WTC11 (cell line): Measurements from ENCODE around the gene PPM1L. TPM values are rescaled to one million over a fixed set of nuclear protein-coding genes. Genes with fewer than 3 reads are reported as not detected.
A peak's percentile ranks its signal among the peaks of the same experiment; 100 is the strongest.

Experiments
- ATAC-seq: fragments of 200-7000 bp; cut with Tn5 transposase; 2 replicates; pipeline ENCODE4 v1.10.0; 2021; ENCODE audit warnings: mild to moderate bottlenecking, moderate library complexity
- CTCF ChIA-PET: fragments of 300-600 bp; sonication (Branson Sonifier 250); formaldehyde crosslinking; loops from one replicate; lab custom pipeline; 2021; ENCODE audit warnings: antibody characterized with exemption; lab: Charles Lee
- POLR2A ChIA-PET: fragments of 350-600 bp; sonication (Branson Sonifier 250); formaldehyde crosslinking; loops from one replicate; lab custom pipeline; 2021; ENCODE audit warnings: antibody characterized with exemption; lab: Charles Lee
- DNase-seq: peaks from one replicate; pipeline ENCODE4 v3.0.0; 2021; ENCODE audit warnings: low spot score
- H3K27ac Mint-ChIP-seq: 2 replicates; pipeline ENCODE4 v1.8.0; 2021; ENCODE audit warnings: mixed read lengths
- H3K27me3 Mint-ChIP-seq: 2 replicates; pipeline ENCODE4 v1.8.0; 2021; ENCODE audit warnings: low read depth, mild to moderate bottlenecking, moderate library complexity, mixed read lengths
- H3K36me3 Mint-ChIP-seq: 2 replicates; pipeline ENCODE4 v1.8.0; 2021; ENCODE audit warnings: mixed read lengths
- H3K4me1 Mint-ChIP-seq: 2 replicates; pipeline ENCODE4 v1.8.0; 2022; ENCODE audit warnings: mixed read lengths
- H3K4me3 Mint-ChIP-seq: 2 replicates; pipeline ENCODE4 v1.8.0; 2021; ENCODE audit warnings: mild to moderate bottlenecking, moderate library complexity, mixed read lengths
- H3K9me3 Mint-ChIP-seq: 2 replicates; pipeline ENCODE4 v1.8.0; 2021; ENCODE audit warnings: mixed read lengths
- ATF6 ChIP-seq: sonication (generic); formaldehyde crosslinking; IDR thresholded peaks from 2 replicates; pipeline ENCODE4 v1.8.1; 2023; ENCODE audit warnings: mild to moderate bottlenecking, missing genetic modification reagents
- ESRRA ChIP-seq: sonication (generic); formaldehyde crosslinking; IDR thresholded peaks from 2 replicates; pipeline ENCODE4 v1.8.1; 2022; ENCODE audit warnings: mild to moderate bottlenecking, missing genetic modification reagents, borderline replicate concordance
- FOXK1 ChIP-seq: sonication (generic); formaldehyde crosslinking; IDR thresholded peaks from 2 replicates; pipeline ENCODE4 v1.8.0; 2022; ENCODE audit warnings: mild to moderate bottlenecking, moderate library complexity, missing genetic modification reagents
- FOXP4 ChIP-seq: sonication (generic); formaldehyde crosslinking; IDR thresholded peaks from 2 replicates; pipeline ENCODE4 v1.8.0; 2022; ENCODE audit warnings: mild to moderate bottlenecking, missing genetic modification reagents
- JUN ChIP-seq: sonication (generic); formaldehyde crosslinking; IDR thresholded peaks from 2 replicates; pipeline ENCODE4 v1.8.0; 2023; ENCODE audit warnings: mild to moderate bottlenecking, missing genetic modification reagents
- MXD4 ChIP-seq: fragments of 250-450 bp; sonication (Bioruptor Pico); IDR thresholded peaks from 2 replicates; pipeline ENCODE4 v1.8.0; 2021; ENCODE audit warnings: mild to moderate bottlenecking, moderate library complexity, borderline replicate concordance
- MYBL2 ChIP-seq: sonication (generic); formaldehyde crosslinking; IDR thresholded peaks from 2 replicates; pipeline ENCODE4 v1.8.1; 2023; ENCODE audit warnings: mild to moderate bottlenecking, moderate library complexity, missing genetic modification reagents
- NFYB ChIP-seq: sonication (generic); formaldehyde crosslinking; conservative IDR thresholded peaks from 2 replicates; pipeline ENCODE4 v1.8.0; 2022; ENCODE audit warnings: low read depth, missing genetic modification reagents
- NR3C1 ChIP-seq: sonication (generic); formaldehyde crosslinking; conservative IDR thresholded peaks from 2 replicates; pipeline ENCODE4 v1.8.1; 2023; ENCODE audit warnings: low read depth, mild to moderate bottlenecking, missing genetic modification reagents
- OVOL2 ChIP-seq: fragments of 250-450 bp; sonication (Bioruptor Pico); IDR thresholded peaks from 2 replicates; pipeline ENCODE4 v1.9.0; 2021; ENCODE audit warnings: mild to moderate bottlenecking, borderline replicate concordance
- PRRX2 ChIP-seq: fragments of 250-450 bp; sonication (Bioruptor Pico); IDR thresholded peaks from 2 replicates; pipeline ENCODE4 v1.8.0; 2021; ENCODE audit warnings: mild to moderate bottlenecking
- SOX15 ChIP-seq: fragments of 250-450 bp; sonication (Bioruptor Pico); IDR thresholded peaks from 2 replicates; pipeline ENCODE4 v1.9.0; 2021; ENCODE audit warnings: mild to moderate bottlenecking
- STAT6 ChIP-seq: sonication (generic); formaldehyde crosslinking; conservative IDR thresholded peaks from 2 replicates; pipeline ENCODE4 v1.8.1; 2023; ENCODE audit warnings: mild to moderate bottlenecking, low read depth, missing genetic modification reagents, moderate library complexity
- TCF7 ChIP-seq: sonication (generic); formaldehyde crosslinking; IDR thresholded peaks from 2 replicates; pipeline ENCODE4 v1.8.0; 2022; ENCODE audit warnings: mild to moderate bottlenecking, low read depth, missing genetic modification reagents, moderate library complexity
- TP53 ChIP-seq: sonication (generic); formaldehyde crosslinking; IDR thresholded peaks from 2 replicates; pipeline ENCODE4 v1.8.1; 2023; ENCODE audit warnings: mild to moderate bottlenecking, missing genetic modification reagents
- ZNF121 ChIP-seq: sonication (generic); formaldehyde crosslinking; IDR thresholded peaks from 2 replicates; pipeline ENCODE4 v1.8.0; 2023; ENCODE audit warnings: missing genetic modification reagents
- ZNF281 ChIP-seq: sonication (generic); formaldehyde crosslinking; IDR thresholded peaks from 2 replicates; pipeline ENCODE4 v1.8.0; 2023; ENCODE audit warnings: mild to moderate bottlenecking, missing genetic modification reagents
- ZNF317 ChIP-seq: sonication (generic); formaldehyde crosslinking; IDR thresholded peaks from 2 replicates; pipeline ENCODE4 v1.8.1; 2023; ENCODE audit warnings: low read depth, mild to moderate bottlenecking, moderate library complexity, missing genetic modification reagents, borderline replicate concordance
- total RNA-seq: library from RNA; stranded (reverse); gene quantifications from 3 replicates; pipeline ENCODE4 v1.2.3, GENCODE V29; 2021
- TF ChIP-seq, protein P1 (sequence below): sonication (generic); formaldehyde crosslinking; IDR thresholded peaks from 2 replicates; pipeline ENCODE4 v1.8.1; 2022; ENCODE audit warnings: low read depth, missing genetic modification reagents, borderline replicate concordance
- TF ChIP-seq, protein P2 (sequence below): sonication (generic); formaldehyde crosslinking; IDR thresholded peaks from 2 replicates; pipeline ENCODE4 v1.8.1; 2023; ENCODE audit warnings: mild to moderate bottlenecking, missing genetic modification reagents, moderate library complexity
- TF ChIP-seq, protein P3 (sequence below): fragments of 250-450 bp; sonication (Bioruptor Pico); IDR thresholded peaks from 2 replicates; pipeline ENCODE4 v2.1.2; 2022; ENCODE audit warnings: mild to moderate bottlenecking, moderate library complexity

The PPM1L gene
- total RNA-seq, 1 experiment from 2014 or later = 18.1 TPM

- CTCF ChIA-PET = interaction anchor here (1.1 to 1.3 kb wide), 2 partner anchors 28 to 261 kb away, joined by 3 read pairs; no protein-coding TSS in a partner anchor
- peaks cover 4% of the 10 kb centered on the region; the same call in 1 of the 2 replicates for H3K4me1 Mint-ChIP-seq
- TF ChIP-seq, protein P1, sequence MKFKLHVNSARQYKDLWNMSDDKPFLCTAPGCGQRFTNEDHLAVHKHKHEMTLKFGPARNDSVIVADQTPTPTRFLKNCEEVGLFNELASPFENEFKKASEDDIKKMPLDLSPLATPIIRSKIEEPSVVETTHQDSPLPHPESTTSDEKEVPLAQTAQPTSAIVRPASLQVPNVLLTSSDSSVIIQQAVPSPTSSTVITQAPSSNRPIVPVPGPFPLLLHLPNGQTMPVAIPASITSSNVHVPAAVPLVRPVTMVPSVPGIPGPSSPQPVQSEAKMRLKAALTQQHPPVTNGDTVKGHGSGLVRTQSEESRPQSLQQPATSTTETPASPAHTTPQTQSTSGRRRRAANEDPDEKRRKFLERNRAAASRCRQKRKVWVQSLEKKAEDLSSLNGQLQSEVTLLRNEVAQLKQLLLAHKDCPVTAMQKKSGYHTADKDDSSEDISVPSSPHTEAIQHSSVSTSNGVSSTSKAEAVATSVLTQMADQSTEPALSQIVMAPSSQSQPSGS = no peak
- TF ChIP-seq NR3C1 (CRISPR knock-in tag) (no peak), SOX15 (no peak), ESRRA (CRISPR knock-in tag) (no peak), MXD4 (CRISPR knock-in tag) (no peak), TP53 (CRISPR knock-in tag) (no peak), OVOL2 (CRISPR knock-in tag) (no peak), ZNF281 (no peak), TCF7 (no peak), ATF6 (CRISPR knock-in tag) (no peak), ZNF317 (no peak), STAT6 (CRISPR knock-in tag) (no peak), JUN (CRISPR knock-in tag) (no peak), NFYB (CRISPR knock-in tag) (no peak), PRRX2 (CRISPR knock-in tag) (no peak)
- TF ChIP-seq, protein P2, sequence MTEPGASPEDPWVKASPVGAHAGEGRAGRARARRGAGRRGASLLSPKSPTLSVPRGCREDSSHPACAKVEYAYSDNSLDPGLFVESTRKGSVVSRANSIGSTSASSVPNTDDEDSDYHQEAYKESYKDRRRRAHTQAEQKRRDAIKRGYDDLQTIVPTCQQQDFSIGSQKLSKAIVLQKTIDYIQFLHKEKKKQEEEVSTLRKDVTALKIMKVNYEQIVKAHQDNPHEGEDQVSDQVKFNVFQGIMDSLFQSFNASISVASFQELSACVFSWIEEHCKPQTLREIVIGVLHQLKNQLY (CRISPR knock-in tag) = no peak
- TF ChIP-seq, all 79 proteins: peak for 0
- POLR2A ChIA-PET = no interaction called here
- Mint-ChIP-seq H3K27me3 (no peaks in the 10 kb centered on the region), H3K36me3 (no peaks in the 10 kb centered on the region), H3K4me3 (no peak overlapping the region), H3K9me3 (no peaks in the 10 kb centered on the region), H3K27ac (no peak overlapping the region)
- 0 out of 2 replicates have a peak, but pooled peaks have one; percentile 22 for ATAC-seq
- DNase-seq = no peak
Measured at GRCh38 chr3:160948273-160948672, 192.2 kb downstream of the PPM1L start.

DNA sequence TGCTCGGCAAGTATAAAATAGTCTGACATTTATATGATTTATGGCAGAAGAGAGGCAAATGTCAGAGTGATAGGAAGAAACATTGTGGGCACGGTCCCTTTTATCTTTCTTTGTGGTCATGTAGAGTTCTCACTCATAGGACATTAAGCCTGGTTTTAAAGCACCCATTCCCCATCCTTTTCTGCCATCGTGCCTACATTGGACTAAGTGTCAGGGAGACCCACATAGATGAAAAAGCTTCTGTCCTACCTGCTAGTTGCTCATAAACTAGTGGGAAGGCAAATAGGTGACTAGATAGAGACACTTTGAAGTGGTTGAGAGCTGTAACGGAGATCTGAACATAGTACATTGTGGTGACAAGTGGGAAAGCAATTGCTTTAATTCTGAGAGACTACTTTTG is 193.4 kb downstream of the PPM1L start:
- Mint-ChIP-seq H3K36me3 (no peaks in the 10 kb centered on the region), H3K9me3 (no peaks in the 10 kb centered on the region), H3K27ac (no peak overlapping the region), H3K4me1 (peaks cover 4% of the 10 kb centered on the region; the same call in 1 of the 2 replicates), H3K27me3 (no peaks in the 10 kb centered on the region), H3K4me3 (no peak overlapping the region)
- no peak for ATAC-seq
- DNase-seq = no peak
- ChIA-PET CTCF (interaction anchor here (1.2 kb wide), 1 partner anchor 8 kb away, joined by 4 read pairs; no protein-coding TSS in a partner anchor), POLR2A (no interaction called here)
- TF ChIP-seq, protein P2 (CRISPR knock-in tag) = no peak
- TF ChIP-seq, protein P3, sequence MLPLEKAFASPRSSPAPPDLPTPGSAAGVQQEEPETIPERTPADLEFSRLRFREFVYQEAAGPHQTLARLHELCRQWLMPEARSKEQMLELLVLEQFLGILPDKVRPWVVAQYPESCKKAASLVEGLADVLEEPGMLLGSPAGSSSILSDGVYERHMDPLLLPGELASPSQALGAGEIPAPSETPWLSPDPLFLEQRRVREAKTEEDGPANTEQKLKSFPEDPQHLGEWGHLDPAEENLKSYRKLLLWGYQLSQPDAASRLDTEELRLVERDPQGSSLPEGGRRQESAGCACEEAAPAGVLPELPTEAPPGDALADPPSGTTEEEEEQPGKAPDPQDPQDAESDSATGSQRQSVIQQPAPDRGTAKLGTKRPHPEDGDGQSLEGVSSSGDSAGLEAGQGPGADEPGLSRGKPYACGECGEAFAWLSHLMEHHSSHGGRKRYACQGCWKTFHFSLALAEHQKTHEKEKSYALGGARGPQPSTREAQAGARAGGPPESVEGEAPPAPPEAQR (CRISPR knock-in tag) = no peak
- TF ChIP-seq JUN (CRISPR knock-in tag) = no peak
- no peak for TF ChIP-seq FOXK1 (CRISPR knock-in tag)
- no peak for TF ChIP-seq FOXP4 (CRISPR knock-in tag)
- no peak for TF ChIP-seq ZNF121 (CRISPR knock-in tag)
- no peak for TF ChIP-seq MYBL2
